ENCODE results near the gene TMEM88. TPM values are rescaled to one million over a fixed set of nuclear protein-coding genes. Genes with fewer than 3 reads are reported as not detected.

The TMEM88 gene
- total RNA-seq, 2 donors from 2014 or later = 16.8 to 26.8 TPM

DNA sequence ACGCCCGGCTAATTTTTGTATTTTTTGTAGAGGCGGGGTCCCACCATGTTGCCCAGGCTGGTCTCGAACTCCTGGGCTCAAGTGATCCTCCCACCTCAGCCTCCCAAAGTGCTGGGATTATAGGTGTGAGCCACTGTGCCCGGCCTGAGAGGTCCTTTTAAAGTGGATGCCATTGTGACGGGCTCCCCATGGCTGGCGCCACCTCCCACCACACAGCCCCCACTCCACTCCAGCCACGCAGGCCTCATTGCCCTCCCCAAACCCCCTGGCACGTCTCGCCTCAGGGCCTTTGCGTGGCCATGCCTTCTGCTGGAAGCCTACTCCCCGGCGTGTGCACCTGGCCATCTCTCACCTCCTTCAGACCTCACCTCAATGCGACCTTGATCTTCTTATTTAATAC is 32.7 kb upstream of the TMEM88 start:
- Mint-ChIP-seq H3K36me3 (ENCODE audit: low read depth) (no peaks in the 10 kb centered on the region), H3K9me3 (no peaks in the 10 kb centered on the region), H3K27me3 (ENCODE audit: insufficient read depth) (peaks cover 58% of the 10 kb centered on the region), H3K4me1 (peaks cover 17% of the 10 kb centered on the region), H3K4me3 (no peak overlapping the region), H3K27ac (no peak overlapping the region)
- Histone ChIP-seq H3K9ac (ENCODE audit: extremely low read depth, low read length, poor library complexity, severe bottlenecking) (no peak overlapping the region), H3K4me3 (ENCODE audit: low read length) (no peak overlapping the region), H3K9me3 (ENCODE audit: control insufficient read depth, low read length) (no peaks in the 10 kb centered on the region), H3K36me3 (ENCODE audit: control insufficient read depth, insufficient read depth, low read length) (no peaks in the 10 kb centered on the region), H3K27me3 (ENCODE audit: control insufficient read depth, insufficient read depth, low read length, poor library complexity, severe bottlenecking) (peaks cover 18% of the 10 kb centered on the region), H3K4me1 (ENCODE audit: control insufficient read depth, insufficient read depth, low read length) (peaks cover 5% of the 10 kb centered on the region), H3K27ac (ENCODE audit: low read depth, low read length) (no peak overlapping the region)
- 80 to 87% methylated on average over 9 to 14 of the region's 14 CpGs for WGBS, 2 experiments (ENCODE audit: insufficient coverage in 1 of 2, insufficient read length in 1 of 2)
- no peak for DNase-seq
- TF ChIP-seq CTCF (conservative IDR thresholded peaks at IDR 0.05) = no peak

DNA sequence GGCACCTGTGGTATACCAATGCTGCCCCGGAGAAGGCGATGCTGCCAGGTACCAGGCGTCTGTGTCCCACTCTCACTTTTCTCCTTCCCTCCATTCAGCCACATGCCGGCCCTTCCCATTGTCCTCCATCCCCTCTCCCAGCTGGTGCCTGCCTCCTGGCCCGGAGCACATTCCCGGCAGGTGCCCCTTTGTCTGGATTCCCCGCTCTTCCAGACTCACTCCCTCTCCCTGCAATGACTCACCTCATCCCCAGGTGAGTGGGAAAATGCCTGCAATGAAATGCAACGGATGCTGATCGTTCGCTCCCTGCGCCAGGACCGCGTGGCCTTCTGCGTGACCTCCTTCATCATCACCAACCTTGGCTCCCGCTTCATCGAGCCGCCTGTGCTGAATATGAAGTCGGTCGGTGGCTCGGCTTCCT is 31.3 kb upstream of the TMEM88 start:
- Mint-ChIP-seq H3K4me3 (no peak overlapping the region), H3K4me1 (peaks cover 12% of the 10 kb centered on the region), H3K9me3 (no peaks in the 10 kb centered on the region), H3K27ac (no peak overlapping the region), H3K36me3 (ENCODE audit: low read depth) (no peaks in the 10 kb centered on the region), H3K27me3 (ENCODE audit: insufficient read depth) (peaks cover 67% of the 10 kb centered on the region)
- no peaks in the 10 kb centered on the region for H3K4me1 ChIP-seq (ENCODE audit: control insufficient read depth, insufficient read depth, low read length)
- peaks cover 26% of the 10 kb centered on the region for H3K27me3 ChIP-seq (ENCODE audit: control insufficient read depth, insufficient read depth, low read length, poor library complexity, severe bottlenecking)
- no peaks in the 10 kb centered on the region for H3K36me3 ChIP-seq (ENCODE audit: control insufficient read depth, insufficient read depth, low read length)
- H3K4me3 ChIP-seq (ENCODE audit: low read length) = no peak overlapping the region
- TF ChIP-seq CTCF (conservative IDR thresholded peaks at IDR 0.05) = no peak
- no peaks in the 10 kb centered on the region for H3K9me3 ChIP-seq (ENCODE audit: control insufficient read depth, low read length)
- no peak overlapping the region for H3K27ac ChIP-seq (ENCODE audit: low read depth, low read length)
- peak; percentile 86 for DNase-seq
- no peak overlapping the region for H3K9ac ChIP-seq (ENCODE audit: extremely low read depth, low read length, poor library complexity, severe bottlenecking)
- WGBS, 2 experiments (ENCODE audit: insufficient coverage in 1 of 2, insufficient read length in 1 of 2) = 70 to 77% methylated on average over 17 to 20 of the region's 20 CpGs

GRCh38 chr17:7824021-7824924 is 30.6 kb upstream of the TMEM88 start:
- no peak overlapping the region for H3K4me3 Mint-ChIP-seq
- H3K9me3 ChIP-seq (ENCODE audit: control insufficient read depth, low read length) = no peaks in the 10 kb centered on the region
- no peak for TF ChIP-seq CTCF (conservative IDR thresholded peaks at IDR 0.05)
- peak; percentile 39 for DNase-seq
- peaks cover 26% of the 10 kb centered on the region for H3K27me3 ChIP-seq (ENCODE audit: control insufficient read depth, insufficient read depth, low read length, poor library complexity, severe bottlenecking)
- H3K36me3 ChIP-seq (ENCODE audit: control insufficient read depth, insufficient read depth, low read length) = no peaks in the 10 kb centered on the region
- no peak overlapping the region for H3K9ac ChIP-seq (ENCODE audit: extremely low read depth, low read length, poor library complexity, severe bottlenecking)
- H3K9me3 Mint-ChIP-seq = no peaks in the 10 kb centered on the region
- no peaks in the 10 kb centered on the region for H3K36me3 Mint-ChIP-seq (ENCODE audit: low read depth)
- no peak overlapping the region for H3K4me3 ChIP-seq (ENCODE audit: low read length)
- H3K27me3 Mint-ChIP-seq (ENCODE audit: insufficient read depth) = peaks cover 66% of the 10 kb centered on the region
- H3K27ac Mint-ChIP-seq = no peak overlapping the region
- H3K4me1 ChIP-seq (ENCODE audit: control insufficient read depth, insufficient read depth, low read length) = no peaks in the 10 kb centered on the region
- peaks cover 12% of the 10 kb centered on the region for H3K4me1 Mint-ChIP-seq
- H3K27ac ChIP-seq (ENCODE audit: low read depth, low read length) = no peak overlapping the region
- WGBS, 2 experiments (ENCODE audit: insufficient coverage in 1 of 2, insufficient read length in 1 of 2) = 87 to 100% methylated on average over 3 to 9 of the region's 9 CpGs
